A673 (cell line): ENCODE measurements around the gene PVALEF. TPM values are rescaled to one million over a fixed set of nuclear protein-coding genes. Genes with fewer than 3 reads are reported as not detected.

Experiments
- BruUV-seq: library from RNA; stranded (reverse); fragments of 400-500 nt; replicated peaks from 2 replicates; lab custom pipeline; 2021; lab: Mats Ljungman, UMichigan
- CTCF ChIA-PET: fragments of 300-600 bp; sonication (Branson Sonifier 250); formaldehyde crosslinking; loops from one replicate; lab custom pipeline; 2022; ENCODE audit warnings: antibody characterized with exemption; lab: Charles Lee
- POLR2A ChIA-PET: fragments of 300-600 bp; sonication (Branson Sonifier 250); formaldehyde crosslinking; loops from one replicate; lab custom pipeline; 2022; ENCODE audit warnings: antibody characterized with exemption; ENCODE audit not compliant: low non-redundant PET; lab: Charles Lee
- DNase-seq: peaks from one replicate; pipeline ENCODE4 v3.0.0-alpha.2; 2015; ENCODE audit warnings: low spot score
- H3K27ac ChIP-seq: fragments of 200-600 bp; sonication (generic); 2 replicates; pipeline ENCODE4 v1.5.1; 2016; ENCODE audit warnings: mixed run types, low read depth, mild to moderate bottlenecking, mixed read lengths, antibody characterized with exemption, low read length; ENCODE audit not compliant: poor library complexity, severe bottlenecking
- H3K27me3 ChIP-seq: fragments of 200-600 bp; sonication (generic); replicated peaks from 2 replicates; pipeline ENCODE4 v1.6.1; 2017; ENCODE audit warnings: mixed run types, low read depth, mild to moderate bottlenecking, mixed read lengths, antibody characterized with exemption, low read length; ENCODE audit not compliant: insufficient read depth, poor library complexity
- H3K36me3 ChIP-seq: fragments of 200-600 bp; sonication (generic); 2 replicates; pipeline ENCODE4 v1.6.1; 2016; ENCODE audit warnings: mixed run types, mild to moderate bottlenecking, mixed read lengths, antibody characterized with exemption, low read length; ENCODE audit not compliant: insufficient read depth, poor library complexity, severe bottlenecking
- H3K4me1 ChIP-seq: fragments of 200-600 bp; sonication (generic); 2 replicates; pipeline ENCODE4 v1.6.1; 2017; ENCODE audit warnings: mixed run types, mild to moderate bottlenecking, mixed read lengths, antibody characterized with exemption, low read length; ENCODE audit not compliant: insufficient read depth, poor library complexity, severe bottlenecking
- H3K4me3 ChIP-seq: fragments of 200-600 bp; sonication (generic); 2 replicates; pipeline ENCODE4 v1.5.1; 2016; ENCODE audit warnings: low read depth, mixed run types, mild to moderate bottlenecking, mixed read lengths, low read length; ENCODE audit not compliant: poor library complexity, severe bottlenecking
- H3K9me3 ChIP-seq: fragments of 200-600 bp; sonication (generic); 2 replicates; pipeline ENCODE4 v1.6.1; 2016; ENCODE audit warnings: mixed run types, low read depth, mild to moderate bottlenecking, mixed read lengths, antibody characterized with exemption, low read length; ENCODE audit not compliant: poor library complexity, severe bottlenecking
- CTCF ChIP-seq: fragments of 300-800, 200-600 bp; sonication (generic); conservative IDR thresholded peaks from 2 replicates; pipeline ENCODE4 v1.5.1; 2017; ENCODE audit warnings: low read depth, mild to moderate bottlenecking, antibody characterized with exemption, low read length, moderate library complexity, mixed read lengths
- EZH2 ChIP-seq: fragments of 200-600 bp; sonication (generic); IDR thresholded peaks from 2 replicates; pipeline ENCODE4 v1.6.1; 2017; ENCODE audit warnings: borderline replicate concordance, low read depth, mild to moderate bottlenecking, mixed read lengths, antibody characterized with exemption, low read length; ENCODE audit not compliant: poor library complexity, severe bottlenecking
- intact Hi-C: fragments of 100-400 bp; cut with micrococcal nuclease; formaldehyde crosslinking; loops from one replicate; pipeline ENCODE4 v1.10.0; 2022; ENCODE audit not compliant: unreplicated experiment
- total RNA-seq: library from RNA; stranded (reverse); gene quantifications from 2 replicates; pipeline ENCODE4 v1.2.3, GENCODE V29; 2021

Gene PVALEF
- total RNA-seq, 1 experiment from 2014 or later: not detected

DNA sequence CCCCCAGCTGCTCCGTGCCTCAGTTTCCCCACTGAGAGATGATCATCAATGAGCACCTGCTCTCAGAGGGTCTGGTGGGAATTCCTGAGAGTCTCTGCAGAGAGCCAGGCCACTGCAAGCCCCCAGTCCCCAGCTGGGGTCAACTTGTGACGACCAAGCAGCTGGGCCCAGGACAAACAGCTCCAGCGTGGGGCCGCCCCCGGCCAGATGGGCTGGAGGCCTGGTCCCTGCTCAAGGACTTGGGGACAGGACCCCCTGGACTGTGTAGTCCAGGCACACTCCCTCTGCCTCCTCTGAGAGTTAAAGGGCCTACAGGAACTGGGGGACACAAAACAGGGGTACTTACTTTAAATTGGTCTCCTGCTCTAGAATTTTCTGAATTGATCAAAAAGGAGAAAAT is 17.3 kb downstream of the PVALEF start:
- DNase-seq: no peak
- no peak overlapping the region for H3K4me3 ChIP-seq
- no peak for TF ChIP-seq EZH2
- TF ChIP-seq CTCF: no peak
- no peaks in the 10 kb centered on the region for H3K4me1 ChIP-seq
- BruUV-seq: no TSS peak
- no peak overlapping the region for H3K27ac ChIP-seq
- CTCF ChIA-PET: no interaction called here
- POLR2A ChIA-PET: no interaction called here
- no peaks in the 10 kb centered on the region for H3K27me3 ChIP-seq
- no peaks in the 10 kb centered on the region for H3K36me3 ChIP-seq
- intact Hi-C loops: no loop called here
- H3K9me3 ChIP-seq: no peaks in the 10 kb centered on the region

- no peak overlapping the region for H3K4me3 ChIP-seq
- H3K27me3 ChIP-seq: no peaks in the 10 kb centered on the region
- BruUV-seq: no TSS peak
- H3K9me3 ChIP-seq: no peaks in the 10 kb centered on the region
- ChIA-PET CTCF (no interaction called here), POLR2A (no interaction called here)
- no peak for TF ChIP-seq EZH2
- no peak for TF ChIP-seq CTCF
- no peak overlapping the region for H3K27ac ChIP-seq
- no peak for DNase-seq
- no peaks in the 10 kb centered on the region for H3K4me1 ChIP-seq
- no peaks in the 10 kb centered on the region for H3K36me3 ChIP-seq
- intact Hi-C loops: no loop called here
Measured at GRCh38 chr17:81183316-81183715, 18.0 kb downstream of the PVALEF start.

DNA sequence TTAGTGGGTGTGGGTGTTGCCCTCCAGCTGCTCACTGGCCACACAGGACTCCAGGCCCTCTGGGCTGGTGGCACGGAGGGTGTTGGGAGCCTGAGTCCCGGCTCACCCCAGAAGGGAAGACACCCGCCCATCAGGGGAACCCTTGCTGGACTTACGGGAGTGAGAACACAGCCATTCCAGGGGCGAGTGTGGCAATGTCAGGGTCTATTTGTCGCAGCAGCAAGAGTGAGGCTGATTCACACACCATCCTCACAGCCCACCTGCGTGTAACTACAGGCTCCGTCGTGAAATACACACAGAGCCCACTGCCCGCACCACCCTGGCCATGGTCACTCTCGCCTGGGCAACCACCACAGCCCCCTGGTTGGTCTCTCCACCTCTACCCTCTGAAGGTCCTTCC is 18.5 kb downstream of the PVALEF start:
- BruUV-seq: no TSS peak
- DNase-seq: no peak
- TF ChIP-seq EZH2 (no peak), CTCF (no peak)
- Histone ChIP-seq H3K27ac (no peak overlapping the region), H3K9me3 (no peaks in the 10 kb centered on the region), H3K4me1 (no peaks in the 10 kb centered on the region), H3K27me3 (no peaks in the 10 kb centered on the region), H3K4me3 (no peak overlapping the region), H3K36me3 (no peaks in the 10 kb centered on the region)
- POLR2A ChIA-PET: no interaction called here
- CTCF ChIA-PET: no interaction called here
- intact Hi-C loops: no loop called here
